ENCODE data around the gene CDKN2B. TPM values are rescaled to one million over a fixed set of nuclear protein-coding genes. Genes with fewer than 3 reads are reported as not detected.
A peak's percentile ranks its signal among the peaks of the same experiment; 100 is the strongest.

The CDKN2B gene
- total RNA-seq, 1 donor, result 16.0 TPM

DNA sequence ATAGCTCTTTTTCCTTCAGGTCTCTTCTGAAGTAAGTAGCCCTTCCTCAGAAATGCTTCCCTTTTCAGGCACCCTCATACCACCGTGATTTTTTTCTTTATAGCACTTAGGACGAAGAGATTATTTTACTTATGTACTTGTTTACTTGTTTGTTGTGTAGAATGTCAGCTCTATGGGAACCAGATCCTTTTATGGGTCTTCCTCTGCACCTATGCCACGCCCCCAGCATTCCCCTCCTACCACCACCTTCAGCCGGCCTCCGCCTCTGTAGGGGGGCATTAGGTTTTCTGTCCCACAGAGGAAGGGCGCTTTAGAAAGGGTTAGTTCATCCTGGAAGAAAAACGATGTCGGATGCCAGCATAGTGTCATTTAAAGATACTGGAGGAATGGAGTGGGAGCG lies 12.7 kb downstream of the CDKN2B start:
- no peak for TF ChIP-seq CTCF (IDR thresholded peaks at IDR 0.05; ENCODE audit: insufficient read depth, low read length)
- H3K4me3 ChIP-seq (ENCODE audit: low read depth, low read length), result peak overlapping the region; percentile 86
- no peak for DNase-seq (ENCODE audit: low read depth)

- no peak for DNase-seq (ENCODE audit: low read depth)
- no peak for TF ChIP-seq CTCF (IDR thresholded peaks at IDR 0.05; ENCODE audit: insufficient read depth, low read length)
- peak overlapping the region; percentile 86 for H3K4me3 ChIP-seq (ENCODE audit: low read depth, low read length)
Measured at GRCh38 chr9:21995666-21996398, 13.3 kb downstream of the CDKN2B start.

DNA sequence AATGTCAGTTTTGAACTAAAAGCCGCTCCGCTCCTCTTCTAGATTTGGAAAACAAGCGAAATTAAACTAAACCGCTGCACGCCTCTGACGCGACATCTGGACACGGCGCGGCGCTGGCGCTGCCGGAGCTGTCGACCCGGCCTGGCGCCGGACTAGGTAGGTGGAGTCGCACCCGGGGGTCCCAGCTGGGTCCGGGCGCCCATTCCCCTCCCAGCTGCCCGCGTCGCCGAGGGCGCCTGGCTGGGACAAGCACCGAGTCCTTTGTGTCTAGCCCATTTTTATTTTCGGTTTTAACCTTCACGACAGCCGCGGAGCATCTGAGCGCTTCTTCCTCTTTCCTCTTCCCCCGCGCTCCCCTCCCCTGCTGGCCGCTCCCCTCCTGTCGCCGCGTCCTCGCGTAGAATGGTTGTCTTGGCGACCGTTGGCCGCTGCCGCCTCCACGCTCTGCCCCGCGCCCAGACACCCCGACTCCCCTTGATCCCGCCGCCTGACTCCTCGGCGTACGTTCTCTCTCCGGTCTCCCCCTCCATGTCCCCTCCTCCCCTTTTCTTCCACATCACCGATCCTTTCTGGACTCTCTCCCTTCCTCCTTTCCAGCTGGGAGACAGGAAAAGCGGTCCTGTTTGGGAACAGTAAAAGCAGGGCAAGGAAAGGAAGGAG lies 14.0 kb downstream of the CDKN2B start:
- peak overlapping the region; percentile 86 for H3K4me3 ChIP-seq (ENCODE audit: low read depth, low read length)
- DNase-seq (ENCODE audit: low read depth), result peak; percentile 77
- TF ChIP-seq CTCF (IDR thresholded peaks at IDR 0.05; ENCODE audit: insufficient read depth, low read length), result peak; percentile 8

- TF ChIP-seq CTCF (IDR thresholded peaks at IDR 0.05; ENCODE audit: insufficient read depth, low read length), result peak; percentile 13
- no peak for DNase-seq (ENCODE audit: low read depth)
- peak within 1 kb of the TSS; percentile 86 for H3K4me3 ChIP-seq (ENCODE audit: low read depth, low read length)
Measured at GRCh38 chr9:21994556-21995005, 14.5 kb downstream of the CDKN2B start, which contains the start of gene CDKN2B-AS1. Gene CDKN2B-AS1, plus strand, starts transcription at chr9:21994791.

DNA sequence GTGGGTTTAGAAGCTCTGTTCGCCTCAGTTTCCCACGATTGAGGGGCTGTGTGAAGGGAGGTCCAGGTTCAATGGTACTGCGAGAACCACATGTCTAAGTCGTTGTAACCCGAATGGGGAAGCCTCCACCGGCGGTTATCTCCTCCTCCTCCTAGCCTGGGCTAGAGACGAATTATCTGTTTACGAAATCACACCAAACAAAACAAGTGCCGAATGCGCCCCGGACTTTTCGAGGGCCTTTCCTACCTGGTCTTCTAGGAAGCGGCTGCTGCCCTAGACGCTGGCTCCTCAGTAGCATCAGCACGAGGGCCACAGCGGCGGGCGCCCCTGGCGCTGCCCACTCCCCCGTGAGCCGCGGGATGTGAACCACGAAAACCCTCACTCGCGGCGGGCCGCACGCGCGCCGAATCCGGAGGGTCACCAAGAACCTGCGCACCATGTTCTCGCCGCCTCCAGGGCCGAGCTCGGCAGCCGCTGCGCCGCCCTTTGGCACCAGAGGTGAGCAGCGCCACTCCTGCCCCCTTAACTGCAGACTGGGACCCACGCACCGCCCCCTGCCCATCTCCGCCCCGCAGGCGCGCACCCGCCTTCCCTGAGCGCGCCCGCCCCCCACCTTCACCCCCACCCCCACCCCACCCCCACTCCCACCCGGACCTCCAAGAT lies 15.1 kb downstream of the CDKN2B start, which contains the start of gene CDKN2A:
TSS of gene CDKN2A (minus strand) at position 500 of the 663 bp plus-strand sequence.
- peak within 1 kb of the TSS; percentile 86 for H3K4me3 ChIP-seq (ENCODE audit: low read depth, low read length)
- DNase-seq (ENCODE audit: low read depth), result no peak
- no peak for TF ChIP-seq CTCF (IDR thresholded peaks at IDR 0.05; ENCODE audit: insufficient read depth, low read length)

- peak overlapping the region; percentile 86 for H3K4me3 ChIP-seq (ENCODE audit: low read depth, low read length)
- no peak for DNase-seq (ENCODE audit: low read depth)
- TF ChIP-seq CTCF (IDR thresholded peaks at IDR 0.05; ENCODE audit: insufficient read depth, low read length), result no peak
Measured at GRCh38 chr9:21993007-21993406, 16.1 kb downstream of the CDKN2B start.

All from fibroblast of the aortic adventitia (primary cell).